ENCODE results near the gene KCNK4. TPM values are rescaled to one million over a fixed set of nuclear protein-coding genes. Genes with fewer than 3 reads are reported as not detected.
A peak's percentile ranks its signal among the peaks of the same experiment; 100 is the strongest.

KCNK4 gene
- total RNA-seq, 2 experiments from 2014 or later: not detected

DNA sequence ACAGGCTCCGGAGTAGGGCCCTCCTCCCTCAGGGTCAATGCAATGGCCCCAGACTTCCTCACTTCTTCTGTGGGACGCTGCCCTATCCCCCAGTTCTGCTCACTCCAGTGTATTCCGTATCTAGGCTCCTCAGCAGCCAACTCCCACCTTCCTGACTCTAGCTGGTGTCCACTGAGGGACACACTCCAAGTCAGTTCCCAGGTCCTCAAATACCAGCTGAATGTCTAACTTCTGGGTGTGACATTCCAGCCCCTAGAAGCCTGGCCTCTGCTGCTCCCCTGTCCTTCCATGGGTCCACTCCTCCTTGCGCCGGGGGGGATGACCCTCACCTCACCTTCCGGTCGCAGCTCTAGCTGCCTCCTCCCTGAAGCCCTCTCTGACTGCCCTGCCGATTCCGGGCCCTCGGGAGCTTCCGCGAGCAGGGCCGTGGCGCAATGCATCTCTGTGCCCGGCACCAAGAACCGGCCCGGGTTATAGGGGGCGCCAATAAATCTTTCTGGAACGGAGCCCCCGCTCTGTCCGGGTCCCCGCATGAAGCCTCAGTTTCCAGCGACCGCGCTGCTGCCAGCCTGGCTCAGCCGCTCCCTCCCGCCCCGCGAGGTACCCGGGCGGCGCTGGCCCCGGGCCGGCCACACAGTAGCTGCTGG is 22.1 kb upstream of the KCNK4 start:
- ChIA-PET CTCF (interaction anchor here (0.7 to 6.6 kb wide), 8 partner anchors 15 to 49 kb away, joined by 3 to 55 read pairs (median 6); partner anchors contain the start of genes ESRRA, NUDT22, PRDX5 and TRPT1), POLR2A (interaction anchor here (0.6 to 1.5 kb wide), 5 partner anchors 15 to 63 kb away, joined by 3 to 6 read pairs (median 5); partner anchors contain the start of genes BAD, FERMT3, FKBP2 and PRDX5)
- ATAC-seq (peak; percentile 9), DNase-seq (peak; percentile 71)
- H3K4me1 Mint-ChIP-seq: peaks cover 19% of the 10 kb centered on the region
- no peaks in the 10 kb centered on the region for H3K9me3 Mint-ChIP-seq (ENCODE audit: low read depth)
- H3K27me3 Mint-ChIP-seq: no peaks in the 10 kb centered on the region
- H3K4me3 Mint-ChIP-seq: peak overlapping the region; percentile 98
- intact Hi-C loops (cut with DNase I, micrococcal nuclease): loop anchor here (1.0 kb wide), 4 partner anchors 18 to 71 kb away; partner anchors contain the start of genes NUDT22 (in 2 of the 2), PLCB3 (in 2 of the 2), TRPT1 (in 2 of the 2) and CCDC88B (in 1 of the 2)
- H3K27ac Mint-ChIP-seq: peak overlapping the region; percentile 96
- H3K36me3 Mint-ChIP-seq (ENCODE audit: low read depth): peaks cover 10% of the 10 kb centered on the region

DNA sequence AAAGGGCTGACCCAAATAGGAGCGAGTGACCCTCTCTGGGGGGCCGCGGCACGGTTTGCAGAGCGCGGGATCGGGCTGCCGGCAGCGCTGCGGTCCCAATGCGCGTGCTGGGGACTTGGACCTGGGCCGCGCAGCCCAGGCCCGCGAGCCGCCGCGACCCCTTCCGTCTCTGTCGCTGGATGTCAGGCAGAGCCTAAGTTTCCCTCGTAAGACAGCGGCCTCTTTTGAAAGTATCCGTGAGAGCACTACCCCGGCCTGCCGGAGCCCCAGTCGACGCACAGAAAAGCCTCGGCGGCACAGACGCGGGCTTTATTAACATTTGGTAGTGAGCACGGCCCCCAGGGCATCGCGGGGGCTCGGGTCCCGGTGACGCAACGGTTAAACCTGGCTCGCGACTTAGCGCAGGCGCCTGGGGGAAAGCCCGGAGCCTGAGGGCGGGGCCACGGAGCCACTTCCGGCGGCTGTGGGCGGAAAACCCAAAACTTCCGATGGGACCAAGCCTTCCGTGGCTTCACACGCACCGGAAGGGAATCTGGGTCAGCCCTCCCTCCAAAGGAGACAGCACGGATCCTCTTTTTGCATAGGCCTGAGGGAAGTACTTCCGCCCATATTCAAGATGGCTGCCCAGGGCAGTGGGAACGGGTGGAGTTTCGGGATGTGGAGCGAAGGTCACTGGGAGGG is 21.4 kb upstream of the KCNK4 start:
- Mint-ChIP-seq H3K4me3 (peak overlapping the region; percentile 98), H3K27ac (peak overlapping the region; percentile 95), H3K4me1 (peaks cover 19% of the 10 kb centered on the region), H3K27me3 (no peaks in the 10 kb centered on the region), H3K36me3 (ENCODE audit: low read depth) (peaks cover 10% of the 10 kb centered on the region), H3K9me3 (ENCODE audit: low read depth) (no peaks in the 10 kb centered on the region)
- ATAC-seq: peak; percentile 82
- CTCF ChIA-PET: interaction anchor here (0.6 to 6.6 kb wide), 8 partner anchors 15 to 65 kb away, joined by 3 to 55 read pairs (median 6); partner anchors contain the start of genes BAD and ESRRA
- peak; percentile 98 for DNase-seq
- POLR2A ChIA-PET: interaction anchor here (0.7 to 2.7 kb wide), 7 partner anchors 15 to 48 kb away, joined by 3 to 18 read pairs (median 3); partner anchors contain the start of genes BAD, FKBP2, PRDX5 and TRMT112
- intact Hi-C loops (cut with DNase I, micrococcal nuclease): loop anchor here (1.0 kb wide), 13 partner anchors 16 to 295 kb away; partner anchors contain the start of genes ESRRA (in 2 of the 2), GPR137 (in 2 of the 2), NUDT22 (in 2 of the 2) and PLCB3 (in 2 of the 2)

DNA sequence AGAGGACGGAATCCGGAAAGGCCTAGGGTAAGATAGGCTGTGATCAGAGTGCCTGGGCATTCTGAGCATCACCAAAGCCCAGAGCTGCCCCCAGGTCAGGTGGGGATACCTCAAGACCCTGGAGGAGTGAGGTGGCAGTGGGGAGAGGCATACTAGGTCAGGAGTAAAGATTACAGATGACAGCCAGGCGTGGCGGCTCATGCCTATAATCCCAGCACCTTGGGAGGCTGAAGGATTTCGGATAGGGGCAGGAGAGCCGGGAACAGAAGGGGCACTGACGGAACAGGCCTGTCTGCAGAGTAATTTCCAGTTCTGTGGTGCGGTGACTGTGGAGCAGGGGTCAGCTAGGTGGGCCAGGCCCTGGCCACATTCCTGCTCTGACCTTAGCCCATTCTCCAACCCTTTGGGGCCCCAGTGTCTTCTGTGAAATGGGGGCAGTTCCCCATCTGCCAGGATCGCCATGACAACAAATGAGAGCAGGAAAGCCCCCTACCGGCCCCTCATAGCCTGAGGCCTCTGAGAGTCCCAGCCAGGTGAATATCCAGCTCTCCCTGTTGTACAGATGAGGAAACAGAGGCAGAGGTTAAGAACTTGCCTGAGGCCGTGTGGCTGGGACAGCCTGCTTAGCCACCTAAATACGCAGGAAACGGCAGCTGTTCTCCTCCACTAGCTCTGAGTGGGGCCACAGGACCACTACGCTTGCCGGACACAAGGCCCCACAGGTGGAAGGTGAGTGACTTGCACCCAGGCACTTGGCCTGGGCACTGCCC is 15.9 kb upstream of the KCNK4 start:
- DNase-seq (no peak), ATAC-seq (no peak)
- Mint-ChIP-seq H3K4me3 (no peak overlapping the region), H3K9me3 (ENCODE audit: low read depth) (no peaks in the 10 kb centered on the region), H3K27me3 (no peaks in the 10 kb centered on the region), H3K27ac (no peak overlapping the region), H3K36me3 (ENCODE audit: low read depth) (peaks cover 1% of the 10 kb centered on the region), H3K4me1 (peaks cover 6% of the 10 kb centered on the region)
- intact Hi-C loops (cut with DNase I, micrococcal nuclease): no loop called here
- ChIA-PET POLR2A (interaction anchor here (0.6 kb wide), 1 partner anchor 26 kb away, joined by 4 read pairs; no protein-coding TSS in a partner anchor), CTCF (interaction anchor here (0.6 kb wide), 2 partner anchors 109 to 721 kb away, joined by 3 read pairs; partner anchors contain the start of gene MACROD1)

DNA sequence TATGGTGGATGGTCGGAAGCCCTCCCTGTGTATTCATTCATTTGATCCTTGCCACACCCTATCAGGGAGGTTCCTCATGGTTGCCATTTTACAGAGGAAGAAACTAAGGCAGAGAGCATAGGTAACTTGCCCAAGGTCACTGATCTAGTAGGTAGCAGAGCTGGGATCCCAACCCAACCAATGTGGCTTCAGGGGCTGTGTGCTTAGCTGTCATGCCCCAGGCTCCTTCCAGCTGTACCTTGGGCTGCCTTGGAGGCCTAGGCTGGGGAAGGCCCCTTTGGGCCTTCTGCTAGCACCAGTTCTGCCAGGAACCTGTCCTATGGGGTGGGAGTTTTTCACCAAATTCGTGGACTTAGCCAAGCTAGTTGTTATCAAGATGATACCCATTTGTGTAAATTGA is 15.3 kb upstream of the KCNK4 start:
- DNase-seq (no peak), ATAC-seq (no peak)
- Mint-ChIP-seq H3K9me3 (ENCODE audit: low read depth) (no peaks in the 10 kb centered on the region), H3K4me1 (peaks cover 6% of the 10 kb centered on the region), H3K4me3 (no peak overlapping the region), H3K27ac (no peak overlapping the region), H3K36me3 (ENCODE audit: low read depth) (no peaks in the 10 kb centered on the region), H3K27me3 (no peaks in the 10 kb centered on the region)
- POLR2A ChIA-PET: interaction anchor here (0.6 kb wide), 1 partner anchor 26 kb away, joined by 4 read pairs; no protein-coding TSS in a partner anchor
- intact Hi-C loops (cut with DNase I, micrococcal nuclease): no loop called here
- CTCF ChIA-PET: interaction anchor here (0.6 to 0.8 kb wide), 2 partner anchors 29 to 110 kb away, joined by 3 read pairs; partner anchors contain the start of gene MACROD1

DNA sequence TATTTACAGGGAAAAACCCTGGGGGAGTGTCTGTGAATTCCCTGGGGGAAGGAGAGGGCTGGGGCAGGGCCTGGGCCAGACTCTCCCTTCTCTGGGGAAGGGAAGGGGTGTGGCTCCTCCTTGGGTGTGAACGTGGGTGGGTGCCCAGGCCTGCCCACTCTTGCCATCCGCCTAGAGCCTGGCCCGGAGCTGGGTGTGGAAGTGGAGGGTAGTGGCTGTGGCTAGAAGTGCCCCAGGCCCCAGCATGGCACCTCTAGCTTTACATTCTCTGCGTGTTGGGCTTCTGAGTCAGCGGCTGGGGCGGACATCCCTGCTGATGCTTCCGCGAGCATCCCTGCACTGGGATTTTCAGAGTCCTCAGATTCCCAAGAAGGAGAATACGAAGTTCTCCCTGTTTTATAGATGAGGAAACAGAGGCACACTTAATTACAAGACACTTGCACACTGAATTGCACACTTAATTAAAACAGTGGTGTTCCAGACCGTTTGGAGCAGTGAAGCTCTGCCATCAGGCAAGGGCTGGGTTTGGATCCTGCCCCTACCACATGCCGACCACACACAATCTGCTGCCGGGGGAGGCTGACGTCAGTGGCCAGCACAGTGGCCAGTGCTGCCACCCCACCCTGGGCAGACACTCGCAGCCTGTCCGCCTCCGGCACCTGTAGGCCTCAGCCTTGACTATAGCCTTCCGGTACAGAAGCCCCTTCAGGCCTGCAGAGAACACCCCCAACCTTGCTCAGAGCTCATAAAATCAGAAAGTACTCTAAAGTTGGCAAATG is 14.3 kb upstream of the KCNK4 start:
- Mint-ChIP-seq H3K4me3 (no peak overlapping the region), H3K27ac (no peak overlapping the region), H3K27me3 (no peaks in the 10 kb centered on the region), H3K4me1 (peaks cover 5% of the 10 kb centered on the region), H3K9me3 (ENCODE audit: low read depth) (no peaks in the 10 kb centered on the region), H3K36me3 (ENCODE audit: low read depth) (peaks cover 2% of the 10 kb centered on the region)
- ChIA-PET POLR2A (interaction anchor here (0.6 kb wide), 1 partner anchor 484 kb away, joined by 3 read pairs; no protein-coding TSS in a partner anchor), CTCF (interaction anchor here (0.8 kb wide), 1 partner anchor 28 kb away, joined by 3 read pairs; no protein-coding TSS in a partner anchor)
- ATAC-seq (no peak), DNase-seq (no peak)
- intact Hi-C loops (cut with DNase I, micrococcal nuclease): no loop called here

DNA sequence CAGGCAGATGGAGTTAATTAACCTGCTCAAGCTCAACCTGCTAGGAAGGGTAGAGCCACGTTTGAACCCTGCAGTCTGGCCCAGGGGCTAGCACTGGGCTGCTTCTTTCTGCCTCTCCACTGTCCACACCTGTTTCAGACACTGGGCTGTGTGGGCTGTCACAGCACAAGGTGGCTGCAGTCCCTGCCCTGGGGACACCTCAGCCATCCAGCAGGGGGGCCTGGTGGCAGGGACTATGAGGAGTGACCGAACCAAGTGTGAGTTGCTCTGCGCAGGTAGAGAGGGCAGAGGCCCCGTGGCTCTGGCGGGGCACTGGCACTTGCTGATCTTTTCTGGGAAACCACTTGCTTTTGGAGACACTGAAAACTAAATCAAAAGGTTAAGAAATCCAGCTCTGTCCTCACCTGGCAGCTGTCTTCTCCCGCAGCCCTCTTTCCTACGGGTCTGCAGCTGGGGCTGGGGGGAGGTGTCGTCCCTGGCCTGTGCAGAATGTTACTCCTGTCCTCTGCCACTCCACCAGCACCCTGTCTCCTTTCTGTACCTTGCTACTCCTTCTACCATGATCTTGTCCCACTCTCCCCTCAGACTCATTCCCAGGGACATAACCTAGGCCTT is 12.4 kb upstream of the KCNK4 start:
- H3K36me3 Mint-ChIP-seq (ENCODE audit: low read depth): peaks cover 6% of the 10 kb centered on the region
- H3K4me1 Mint-ChIP-seq: peaks cover 10% of the 10 kb centered on the region
- no peaks in the 10 kb centered on the region for H3K27me3 Mint-ChIP-seq
- intact Hi-C loops (cut with DNase I, micrococcal nuclease): no loop called here
- no peak overlapping the region for H3K4me3 Mint-ChIP-seq
- no peaks in the 10 kb centered on the region for H3K9me3 Mint-ChIP-seq (ENCODE audit: low read depth)
- H3K27ac Mint-ChIP-seq: no peak overlapping the region
- DNase-seq (no peak), ATAC-seq (no peak)
- POLR2A ChIA-PET: no interaction called here
- CTCF ChIA-PET: interaction anchor here (0.5 to 1.3 kb wide), 2 partner anchors 14 to 310 kb away, joined by 3 read pairs; no protein-coding TSS in a partner anchor

DNA sequence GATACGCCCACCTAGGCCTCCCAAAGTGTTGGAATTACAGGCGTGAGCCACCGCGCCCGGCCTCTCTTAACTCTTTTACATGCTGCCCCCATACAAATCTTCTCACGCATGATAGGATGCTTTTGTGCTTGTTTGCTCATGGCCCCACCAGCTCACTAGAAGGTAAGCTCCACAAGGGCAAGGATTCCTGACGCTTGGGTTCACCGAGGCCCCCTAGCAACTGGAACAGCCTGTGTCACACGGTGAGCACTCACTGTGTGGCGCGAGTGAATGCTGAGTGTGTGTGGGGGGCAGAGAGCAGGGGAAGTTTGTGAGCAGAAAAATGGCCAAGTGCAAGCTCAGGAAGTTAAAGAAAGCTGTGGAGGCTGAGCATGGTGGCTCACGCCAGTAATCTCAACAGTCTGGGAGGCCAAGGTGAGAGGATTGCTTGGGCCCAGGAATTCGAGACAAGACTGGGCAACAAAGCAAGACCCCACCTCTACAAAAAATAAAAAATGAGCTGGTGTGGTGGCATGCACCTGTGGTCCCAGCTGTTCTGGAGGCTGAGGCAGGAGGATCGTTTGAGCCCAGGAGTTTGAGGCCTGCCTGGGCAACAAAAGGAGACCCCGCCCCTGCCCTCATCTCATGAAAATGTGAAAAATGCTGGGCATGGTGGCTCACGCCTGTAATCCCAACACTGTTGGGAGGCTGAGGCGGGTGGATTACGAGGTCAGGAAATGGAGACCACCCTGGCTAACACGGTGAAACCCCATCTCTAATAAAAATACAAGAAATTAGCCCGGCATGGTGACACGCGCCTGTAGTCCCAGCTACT is 8.9 kb upstream of the KCNK4 start:
- H3K4me1 Mint-ChIP-seq: peaks cover 18% of the 10 kb centered on the region
- H3K9me3 Mint-ChIP-seq (ENCODE audit: low read depth): no peaks in the 10 kb centered on the region
- H3K36me3 Mint-ChIP-seq (ENCODE audit: low read depth): peaks cover 6% of the 10 kb centered on the region
- intact Hi-C loops (cut with DNase I, micrococcal nuclease): no loop called here
- ChIA-PET CTCF (interaction anchor here (0.6 to 4.7 kb wide), 4 partner anchors 22 to 61 kb away, joined by 3 to 27 read pairs (median 6); partner anchors contain the start of genes ESRRA and PLCB3), POLR2A (interaction anchor here (2.4 kb wide), 1 partner anchor 10 kb away, joined by 12 read pairs; no protein-coding TSS in a partner anchor)
- no peak overlapping the region for H3K4me3 Mint-ChIP-seq
- DNase-seq (no peak), ATAC-seq (no peak)
- H3K27me3 Mint-ChIP-seq: no peaks in the 10 kb centered on the region
- H3K27ac Mint-ChIP-seq: no peak overlapping the region

DNA sequence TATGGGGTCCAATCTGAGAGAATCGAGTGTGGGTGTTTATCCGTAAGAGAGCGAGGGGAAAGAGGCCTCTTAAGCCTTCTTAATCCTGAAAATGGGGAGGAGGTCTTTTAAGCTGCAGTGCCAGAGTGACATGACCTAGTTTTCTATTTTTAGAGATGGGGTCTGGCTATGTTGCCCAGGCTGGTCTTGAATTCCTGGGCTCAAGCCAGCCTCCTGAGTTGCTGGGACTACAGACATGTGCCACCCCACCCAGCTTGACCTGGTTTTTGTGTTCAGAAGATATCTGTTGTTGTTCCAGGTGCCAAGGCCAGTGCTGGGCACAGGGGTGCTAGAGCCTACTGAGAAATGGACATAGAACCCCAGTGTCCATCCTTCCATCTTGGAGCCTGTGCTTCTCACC is 8.0 kb upstream of the KCNK4 start:
- Mint-ChIP-seq H3K27ac (no peak overlapping the region), H3K36me3 (ENCODE audit: low read depth) (peaks cover 6% of the 10 kb centered on the region), H3K9me3 (ENCODE audit: low read depth) (no peaks in the 10 kb centered on the region), H3K4me1 (peaks cover 18% of the 10 kb centered on the region), H3K4me3 (peak overlapping the region; percentile 28), H3K27me3 (no peaks in the 10 kb centered on the region)
- intact Hi-C loops (cut with DNase I, micrococcal nuclease): no loop called here
- DNase-seq (no peak), ATAC-seq (no peak)
- ChIA-PET CTCF (interaction anchor here (0.6 to 4.7 kb wide), 5 partner anchors 11 to 60 kb away, joined by 4 to 27 read pairs (median 6); partner anchors contain the start of genes ESRRA, NUDT22 and TRPT1), POLR2A (interaction anchor here (1.0 kb wide), 1 partner anchor 11 kb away, joined by 3 read pairs; no protein-coding TSS in a partner anchor)
